Measurements from ENCODE around the gene CCDC50. TPM values are rescaled to one million over a fixed set of nuclear protein-coding genes. Genes with fewer than 3 reads are reported as not detected.

CCDC50 gene
- total RNA-seq, 1 experiment from 2014 or later = 47.8 TPM

DNA sequence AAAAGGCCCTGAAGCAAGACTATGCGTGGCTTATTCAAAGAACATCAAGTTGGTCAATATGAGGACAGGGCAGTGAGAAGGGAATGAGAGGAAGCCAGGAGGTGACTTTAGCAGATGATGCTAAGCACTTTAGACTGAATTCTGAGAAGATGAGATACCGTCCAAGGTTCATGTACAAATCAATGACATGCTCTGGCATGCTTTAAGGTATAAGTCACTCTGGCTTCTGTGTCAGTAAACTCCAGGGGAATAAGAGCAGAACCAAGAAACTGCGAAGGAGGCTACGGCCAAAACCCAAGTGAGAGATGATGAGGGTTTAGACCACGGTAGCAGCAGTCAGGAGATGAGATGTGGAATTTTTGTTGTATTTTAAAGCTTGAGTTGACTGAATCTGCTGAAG, 8.9 kb upstream of the CCDC50 start:
- H3K9ac ChIP-seq (ENCODE audit: low read length) = no peak overlapping the region
- no peak for TF ChIP-seq ELF1 (IDR thresholded peaks at IDR 0.05; ENCODE audit: borderline replicate concordance, low read depth)
- TF ChIP-seq CBX3 (IDR thresholded peaks at IDR 0.05; ENCODE audit: low read depth) = no peak
- TF ChIP-seq CEBPB (IDR thresholded peaks at IDR 0.05; ENCODE audit: low read depth) = no peak
- no peak for TF ChIP-seq EGR1 (IDR thresholded peaks at IDR 0.05; ENCODE audit: low read depth)
- no peak for TF ChIP-seq JUND (IDR thresholded peaks at IDR 0.05)
- TF ChIP-seq TCF7L2 (IDR thresholded peaks at IDR 0.05; ENCODE audit: borderline replicate concordance, extremely low read depth, insufficient read depth, insufficient read length) = no peak
- TF ChIP-seq EZH2 (IDR thresholded peaks at IDR 0.05) = no peak
- no peak for TF ChIP-seq CTCF (IDR thresholded peaks at IDR 0.05 in 2 of 3, conservative IDR thresholded peaks at IDR 0.05 in 1 of 3; ENCODE audit: borderline replicate concordance in 1 of 3, insufficient read depth in 1 of 3, low read depth in 2 of 3, low read length in 2 of 3)
- H3K9me2 ChIP-seq (ENCODE audit: insufficient read depth) = no peaks in the 10 kb centered on the region
- no peak overlapping the region for H3K27ac ChIP-seq (ENCODE audit: low read depth, low read length)
- no peak overlapping the region for H3K4me3 ChIP-seq (replicated peaks in 1 of 2; ENCODE audit: low read depth in 1 of 2, low read length in 2 of 2)
- ChIA-PET CTCF (interaction anchor here (0.7 kb wide), 1 partner anchor 71 kb away, joined by 3 read pairs; no protein-coding TSS in a partner anchor), POLR2A (no interaction called here), RAD21 (ENCODE audit: low non-redundant PET in 1 of 2, low total read pairs in 2 of 2, uncharacterized antibody in 2 of 2, unreplicated experiment in 2 of 2) (no interaction called here)
- no peak overlapping the region for H2AFZ ChIP-seq (ENCODE audit: low read depth, low read length, poor library complexity, severe bottlenecking)
- H3K27me3 ChIP-seq (ENCODE audit: insufficient read depth, low read length) = no peaks in the 10 kb centered on the region
- no peaks in the 10 kb centered on the region for H3K4me1 ChIP-seq (ENCODE audit: control insufficient read depth in 1 of 2, insufficient read depth in 2 of 2, low read length in 2 of 2)
- no peaks in the 10 kb centered on the region for H3K36me3 ChIP-seq (ENCODE audit: control insufficient read depth in 1 of 2, insufficient read depth in 2 of 2, low read length in 2 of 2)
- no peaks in the 10 kb centered on the region for H3K79me2 ChIP-seq (ENCODE audit: insufficient read depth, low read length)
- no TSS peak for BruUV-seq (replicated peaks)
- no peaks in the 10 kb centered on the region for H3K9me3 ChIP-seq (ENCODE audit: control insufficient read depth in 1 of 2, insufficient read depth in 1 of 2, low read depth in 1 of 2, low read length in 2 of 2)
- DNase-seq (ENCODE audit: low read depth, low spot score) (no peak), ATAC-seq (no peak)
- intact Hi-C loops (cut with micrococcal nuclease) = no loop called here
- H4K20me1 ChIP-seq (ENCODE audit: insufficient read depth) = no peaks in the 10 kb centered on the region
- H3K4me2 ChIP-seq (ENCODE audit: low read length) = no peak overlapping the region

Data from HCT116 (cell line).